HG02943 (cell line): Measurements from ENCODE around the gene TEX101.
"Not testable (repeated sequence)": the region's sequence is repeated elsewhere in the genome, so short reads cannot be mapped to it uniquely, and the experiment has no call there.

Experiments used
- ATAC-seq: cut with Tn5 transposase; IDR thresholded peaks from one replicate; pipeline ENCODE4 v1.9.1; 2021; ENCODE audit warnings: mild to moderate bottlenecking, low read depth, moderate library complexity; ENCODE audit not compliant: unreplicated experiment

Gene TEX101

DNA sequence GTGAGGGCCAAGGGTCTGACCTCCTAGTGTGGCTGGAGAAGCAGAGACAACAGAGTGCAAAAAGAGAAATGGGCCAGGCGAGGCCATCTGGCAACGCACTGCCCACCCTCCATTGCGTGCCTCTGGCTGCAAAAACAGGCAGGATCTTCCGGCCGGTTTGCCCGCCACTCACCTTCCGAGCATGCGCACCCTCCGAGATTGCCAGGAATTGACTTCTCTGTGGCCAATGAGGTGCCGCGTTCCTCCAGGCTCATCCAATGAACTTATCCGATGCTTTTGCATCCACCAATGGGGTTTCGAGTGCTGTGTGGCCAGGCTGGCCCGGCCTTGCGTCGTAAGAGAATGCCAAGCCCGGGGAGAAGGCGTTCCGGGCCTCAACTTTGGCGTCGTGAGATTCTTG lies at the start of gene TEX101:
TSS of gene TEX101 (plus strand) at position 337 of the 400 bp plus-strand sequence. CDS start 1,030 bp downstream, outside the sequence.
- no peak for ATAC-seq

GRCh38 chr19:43365677-43366076 lies 49.0 kb upstream of the TEX101 start:
- not testable (repeated sequence) for ATAC-seq

GRCh38 chr19:43367822-43368221 lies 46.9 kb upstream of the TEX101 start:
- ATAC-seq, result no peak

DNA sequence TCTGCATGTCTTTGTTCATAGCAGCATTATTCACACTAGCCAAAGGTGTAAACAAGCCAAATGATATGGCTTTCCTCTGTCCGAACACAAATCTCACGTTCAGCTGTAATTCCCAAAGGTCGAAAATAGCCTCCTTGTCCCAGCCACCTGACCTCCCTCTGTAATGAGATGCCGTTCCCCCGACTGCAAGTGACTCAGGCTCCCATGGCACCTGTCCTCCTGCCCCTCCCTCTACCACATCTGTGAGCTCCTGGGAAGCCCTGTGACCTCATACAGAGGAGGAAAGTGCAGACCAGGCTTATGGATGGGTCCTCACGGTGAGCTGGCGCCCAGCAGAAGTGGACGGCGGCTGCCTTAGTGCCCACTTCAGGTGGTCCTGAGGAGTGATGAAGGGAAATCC lies 45.8 kb upstream of the TEX101 start:
- not testable (repeated sequence) for ATAC-seq

DNA sequence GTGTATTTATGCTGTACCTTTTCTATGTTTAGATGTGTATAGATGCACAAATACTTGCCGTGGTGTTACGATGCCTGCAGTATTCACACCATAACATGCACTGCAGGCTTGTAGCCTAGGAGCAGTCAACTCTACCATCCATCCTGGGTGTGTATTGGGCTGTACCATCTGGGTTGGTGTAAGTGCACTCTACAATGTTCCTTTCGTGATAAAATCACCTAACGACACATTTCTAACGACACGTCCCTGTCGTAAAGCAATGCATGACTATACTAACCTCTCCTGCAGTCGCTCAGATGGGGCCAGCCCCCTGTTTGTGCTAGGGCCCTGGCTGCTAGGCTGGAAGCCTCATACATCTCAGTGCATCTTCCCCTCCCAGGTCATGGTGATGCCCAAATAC lies 42.8 kb upstream of the TEX101 start:
- no peak for ATAC-seq

DNA sequence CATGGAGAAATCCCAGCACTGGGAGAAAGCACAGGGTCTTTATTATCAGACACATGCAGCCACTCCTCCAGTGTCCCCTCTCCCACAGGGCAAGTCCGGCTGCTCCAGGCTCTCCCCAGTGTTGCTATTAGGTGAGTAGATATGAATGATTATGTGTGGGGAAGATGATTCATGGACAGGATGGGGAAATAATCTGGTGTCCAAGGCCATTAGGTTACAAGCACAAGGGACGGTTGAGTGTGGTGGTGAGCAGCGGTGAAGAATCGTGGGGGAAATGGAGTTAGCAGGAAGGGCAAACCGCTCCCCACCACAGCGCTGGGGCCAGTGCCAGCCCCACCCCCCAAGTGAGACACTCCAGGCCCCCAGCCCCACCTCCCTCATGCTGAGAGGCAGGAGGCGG lies 42.2 kb upstream of the TEX101 start:
- ATAC-seq, result no peak

DNA sequence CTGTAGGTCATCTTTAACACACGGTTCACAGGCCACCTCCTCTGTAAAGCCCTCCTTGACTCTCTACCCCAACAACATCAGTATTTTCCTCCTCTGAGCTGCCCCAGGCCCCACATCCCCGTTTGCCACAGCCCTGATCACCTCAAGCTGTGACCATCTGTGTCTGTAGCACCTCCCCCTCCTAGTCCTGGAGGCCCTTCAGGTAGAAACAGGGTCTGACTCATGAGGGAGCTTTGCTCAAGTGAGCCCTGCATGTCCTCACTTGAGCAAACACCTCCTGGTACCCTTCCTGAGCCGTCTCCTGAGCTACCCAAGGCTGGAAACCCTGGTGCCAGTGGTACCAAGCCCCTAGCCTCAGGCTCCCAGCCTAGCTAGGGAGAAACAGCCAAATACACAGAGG lies 37.1 kb upstream of the TEX101 start:
- not testable (repeated sequence) for ATAC-seq

DNA sequence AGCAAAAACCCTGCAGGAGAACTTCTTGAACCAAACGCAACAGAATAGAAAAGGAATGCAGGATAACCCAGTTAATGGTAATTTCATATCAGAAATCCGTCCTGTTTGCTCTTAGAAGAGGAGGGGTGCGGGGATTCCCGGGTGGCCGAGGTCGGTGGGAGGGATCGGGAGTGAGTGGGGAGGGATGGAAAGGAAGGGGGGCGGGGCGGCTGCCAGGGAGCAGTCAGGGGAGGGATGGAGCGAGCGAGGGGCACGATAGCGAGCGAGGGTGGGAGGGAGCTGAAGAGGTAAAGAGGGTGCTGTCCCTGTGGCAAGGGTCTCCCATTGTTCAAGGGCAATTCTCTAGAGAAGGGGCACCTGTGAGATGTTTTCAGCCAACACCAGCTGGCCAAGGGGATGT lies 34.7 kb upstream of the TEX101 start:
- ATAC-seq, result no peak

DNA sequence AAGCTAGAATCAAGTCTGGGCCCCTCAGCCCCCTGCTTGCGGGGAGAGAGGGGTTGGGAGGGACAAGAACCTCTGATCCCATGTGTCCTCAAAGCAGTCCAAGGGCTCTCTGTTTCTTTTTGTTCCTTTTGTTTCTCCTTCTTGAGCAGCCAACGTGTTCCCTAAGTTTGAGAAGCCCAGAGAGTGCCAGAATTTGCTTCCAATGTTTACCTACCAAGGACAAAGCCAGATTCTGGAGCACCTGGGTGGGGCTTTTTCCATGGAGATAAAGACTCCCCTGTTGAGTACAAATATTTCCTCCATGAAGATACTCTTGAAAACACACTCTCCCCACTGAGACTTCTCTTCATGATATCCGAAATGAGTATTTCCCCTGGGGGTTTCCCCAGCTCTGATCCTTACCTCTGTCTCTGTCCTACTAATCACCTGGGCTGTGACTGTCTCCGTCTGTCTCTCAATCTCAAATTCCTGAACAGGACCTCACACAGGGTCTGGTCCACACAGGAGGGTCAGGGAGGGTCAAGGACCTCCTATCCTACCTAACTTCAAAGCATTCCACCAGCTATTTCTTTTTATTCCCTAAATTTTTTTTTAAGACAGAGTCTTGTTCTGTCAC lies 33.8 kb upstream of the TEX101 start:
- ATAC-seq, result no peak

GRCh38 chr19:43382586-43383216 lies 32.0 kb upstream of the TEX101 start:
- ATAC-seq, result not testable (repeated sequence)

GRCh38 chr19:43383254-43383653 lies 31.4 kb upstream of the TEX101 start:
- not testable (repeated sequence) for ATAC-seq

DNA sequence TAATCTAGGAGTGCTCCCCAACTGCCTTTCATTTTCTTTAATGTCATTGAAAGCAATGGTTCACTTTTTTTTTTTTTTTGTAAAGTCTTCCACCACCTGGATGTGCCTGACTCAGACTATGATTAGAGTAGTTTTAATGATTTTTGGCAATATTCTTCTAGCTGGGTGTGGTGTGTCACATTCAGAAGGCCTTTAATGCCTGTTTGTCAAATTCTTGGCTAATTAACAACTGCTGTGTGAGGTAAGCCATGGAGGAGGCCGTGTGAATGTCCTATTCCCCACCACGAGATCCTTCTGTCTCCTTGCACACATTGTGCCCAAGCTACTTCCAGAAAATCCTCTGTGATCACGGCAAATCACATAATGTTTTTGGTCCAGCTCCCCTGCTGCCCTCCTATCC lies 30.9 kb upstream of the TEX101 start:
- ATAC-seq, result not testable (repeated sequence)

DNA sequence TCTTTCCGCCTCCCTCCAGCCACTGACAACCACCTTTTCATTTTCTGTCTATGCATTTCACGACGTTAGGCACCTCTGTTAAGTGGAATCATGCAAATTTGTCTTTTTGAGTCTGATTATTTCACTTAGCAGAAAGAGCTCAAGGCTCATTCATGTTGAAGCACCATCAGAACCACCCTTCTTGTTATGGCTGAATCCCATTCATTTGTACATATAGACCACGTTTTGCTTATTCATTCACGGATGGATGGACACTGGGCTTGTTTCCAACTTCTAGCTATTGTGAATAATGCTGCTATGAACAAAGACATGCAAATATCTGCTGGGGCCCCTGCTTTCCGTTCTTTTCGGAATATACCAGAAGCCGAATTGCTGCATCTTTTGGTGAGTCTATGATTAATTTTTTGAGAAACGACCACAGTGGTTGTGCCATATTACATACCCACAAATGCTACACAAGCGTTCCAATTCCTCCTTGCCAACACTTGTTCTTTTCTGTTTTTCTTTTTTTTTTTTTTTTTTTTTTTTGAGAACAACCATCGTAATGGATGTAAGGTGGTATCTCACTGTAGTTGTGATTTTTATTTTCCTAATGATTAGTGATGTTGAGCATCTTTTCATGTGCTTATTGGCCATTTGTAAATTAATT lies 23.7 kb upstream of the TEX101 start:
- not testable (repeated sequence) for ATAC-seq

- ATAC-seq, result not testable (repeated sequence)
Observed at GRCh38 chr19:43391552-43391935, 23.1 kb upstream of the TEX101 start.

DNA sequence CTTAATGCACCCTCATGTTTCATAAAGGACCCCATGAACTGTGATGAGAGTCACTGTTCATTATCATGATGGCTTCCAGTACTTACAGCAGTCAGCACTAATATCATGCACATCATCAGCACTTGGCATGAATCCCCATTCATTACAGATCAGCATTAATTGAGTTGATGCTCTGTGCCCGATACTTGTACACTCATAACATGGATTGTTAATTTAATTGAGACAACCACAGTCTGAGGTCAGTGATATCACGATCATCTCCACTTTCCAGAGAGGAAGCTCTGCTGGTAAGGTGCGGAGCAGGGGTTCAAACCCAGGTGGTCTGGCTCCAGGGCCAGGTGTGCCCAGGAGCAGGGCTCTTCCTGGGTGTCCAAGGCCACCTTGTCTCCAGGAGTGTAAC lies 21.2 kb upstream of the TEX101 start:
- ATAC-seq, result not testable (repeated sequence)

- ATAC-seq, result no peak
Observed at GRCh38 chr19:43395561-43395960, 19.1 kb upstream of the TEX101 start.

DNA sequence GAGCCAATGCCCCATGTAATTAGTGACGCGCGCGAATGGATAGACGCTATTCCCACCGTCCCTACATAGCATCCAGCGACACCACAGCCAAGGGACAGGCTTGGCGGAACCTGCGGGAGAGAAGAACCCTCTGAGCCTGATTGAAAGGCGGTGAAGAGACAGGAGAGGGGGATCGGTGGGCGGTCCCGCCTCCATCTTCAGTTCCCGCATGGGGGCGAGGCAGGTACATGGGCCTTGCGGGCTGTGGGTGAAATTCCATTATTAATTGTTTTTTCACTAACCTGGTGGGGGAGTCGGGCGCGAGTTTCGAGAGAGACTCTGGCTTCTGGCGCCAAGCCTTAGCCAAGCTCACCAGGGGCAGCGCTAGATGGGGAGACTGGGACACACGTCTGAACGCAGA lies 8.4 kb upstream of the TEX101 start:
- no peak for ATAC-seq

- no peak for ATAC-seq
Observed at GRCh38 chr19:43407416-43408005, 7.2 kb upstream of the TEX101 start.

DNA sequence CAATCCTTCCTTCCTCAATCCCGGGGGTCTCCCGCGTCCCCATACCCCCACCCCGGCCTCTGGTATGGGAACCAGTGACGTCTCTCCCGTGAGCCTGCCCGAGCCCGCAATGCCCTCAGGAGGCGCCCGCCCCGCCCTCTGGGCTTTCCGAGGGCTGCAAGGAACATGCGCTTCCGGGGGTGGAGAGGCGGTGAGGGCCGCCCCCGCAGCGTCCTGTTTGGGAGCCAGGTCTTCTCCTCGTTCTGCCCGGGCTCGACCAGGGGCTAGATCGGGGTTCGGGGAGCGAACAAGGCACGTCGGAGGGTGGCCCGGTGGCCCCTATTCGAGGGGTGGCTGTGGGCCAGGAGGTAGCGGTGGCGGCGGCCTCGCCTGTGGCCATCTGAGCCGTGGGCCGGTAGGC lies 6.6 kb upstream of the TEX101 start:
- ATAC-seq, result no peak

GRCh38 chr19:43409415-43409814 lies 5.3 kb upstream of the TEX101 start:
- ATAC-seq, result no peak

DNA sequence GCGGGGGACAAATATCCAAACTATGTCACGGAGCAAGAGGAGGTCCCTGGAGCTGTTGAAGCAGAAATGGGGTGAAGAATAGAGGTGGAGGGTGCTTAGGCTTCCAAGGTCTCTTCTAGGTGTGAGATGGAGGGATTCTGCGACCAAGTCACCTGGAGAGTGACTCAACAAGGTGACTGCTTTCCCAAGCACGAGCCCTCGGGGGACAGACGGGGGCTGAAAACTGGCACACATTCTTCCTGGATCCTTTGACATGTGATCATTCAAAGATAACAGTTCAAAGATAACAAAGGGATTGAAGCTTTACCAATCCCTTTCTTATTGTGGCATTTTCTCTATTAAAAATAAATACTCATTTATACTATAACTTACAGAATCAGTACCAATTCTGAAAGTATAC lies 2.2 kb upstream of the TEX101 start:
- ATAC-seq, result no peak
